ENCODE measurements around the gene CABP7. TPM values are rescaled to one million over a fixed set of nuclear protein-coding genes. Genes with fewer than 3 reads are reported as not detected.

CABP7 gene
- total and polyA plus RNA-seq, 9 donors = 0.04 to 0.23 (median 0.07) TPM; not detected in 6

GRCh38 chr22:29780220-29780619, 60.4 kb downstream of the CABP7 start:
- WGBS, 3 donors = 93 to 97% (median 97%) methylated on average over 5 of the region's 5 CpGs
- Histone ChIP-seq H3K4me3 (no peak overlapping the region), H3K4me1 (ENCODE audit: insufficient read depth) (peaks cover 5% of the 10 kb centered on the region), H3K36me3 (no peaks in the 10 kb centered on the region), H3K9me3 (no peaks in the 10 kb centered on the region), H3K27me3 (no peaks in the 10 kb centered on the region), H3K27ac (no peak overlapping the region)
- intact Hi-C loops (cut with DNase I) = no loop called here
- DNase-seq = no peak
- TF ChIP-seq CTCF (IDR thresholded peaks at IDR 0.05) = no peak
- no peak for TF ChIP-seq EP300 (IDR thresholded peaks at IDR 0.05)
- no peak for TF ChIP-seq POLR2A (IDR thresholded peaks at IDR 0.05)

GRCh38 chr22:29780748-29781676, 61.2 kb downstream of the CABP7 start:
- peak in 3 of 5 donors; percentile 37 to 55 (median 42) for DNase-seq
- Histone ChIP-seq H3K4me3 (no peak overlapping the region), H3K27me3 (no peaks in the 10 kb centered on the region), H3K4me1 (ENCODE audit: insufficient read depth) (peaks cover 5% of the 10 kb centered on the region), H3K27ac (no peak overlapping the region), H3K36me3 (no peaks in the 10 kb centered on the region), H3K9me3 (no peaks in the 10 kb centered on the region)
- TF ChIP-seq POLR2A (IDR thresholded peaks at IDR 0.05) (no peak), CTCF (IDR thresholded peaks at IDR 0.05) (no peak), EP300 (IDR thresholded peaks at IDR 0.05) (no peak)
- 15 to 19% (median 15%) methylated on average over 8 of the region's 8 CpGs for WGBS, 3 donors
- intact Hi-C loops (cut with DNase I) = no loop called here

Small RNA genes lying within 50 kb of the gene (small RNA-seq; reads per million reads assigned to genes)
- gene AC004882.2 = not detected
- gene RF00019 = not detected

Other genes with a start within 250 kb of the CABP7 start
- 10 to 100 TPM in 5 of 7 donors, 1 to 10 TPM in 2; 2.6 to 30.6 (median 12.4) TPM for gene NEFH, start 239.8 kb upstream of the CABP7 start, total RNA-seq
- 10 to 100 TPM in 1 of 2 donors, 1 to 10 TPM in 1; 7.2 to 26.6 TPM for gene NEFH, start 239.8 kb upstream of the CABP7 start, polyA plus RNA-seq
- gene THOC5, start 166.2 kb upstream of the CABP7 start, total RNA-seq = 10 to 100 TPM; 26.2 to 46.1 (median 30.3) TPM
- gene THOC5, start 166.2 kb upstream of the CABP7 start, polyA plus RNA-seq = 10 to 100 TPM; 33.5 to 51.6 TPM
- 10 to 100 TPM; 18.0 to 39.6 (median 33.9) TPM for gene NIPSNAP1, start 138.9 kb upstream of the CABP7 start, total RNA-seq
- gene NIPSNAP1, start 138.9 kb upstream of the CABP7 start, polyA plus RNA-seq = 10 to 100 TPM; 27.3 to 75.9 TPM
- gene NF2, start 116.4 kb upstream of the CABP7 start, total RNA-seq = 10 to 100 TPM; 14.1 to 51.3 (median 34.5) TPM
- gene NF2, start 116.4 kb upstream of the CABP7 start, polyA plus RNA-seq = 10 to 100 TPM in 1 of 2 donors, 1 to 10 TPM in 1; 6.8 to 15.5 TPM
- gene ZMAT5, start 47.0 kb downstream of the CABP7 start, total RNA-seq = 10 to 100 TPM; 16.1 to 27.2 (median 22.3) TPM
- 10 to 100 TPM in 1 of 2 donors, 1 to 10 TPM in 1; 5.7 to 17.7 TPM for gene ZMAT5, start 47.0 kb downstream of the CABP7 start, polyA plus RNA-seq
- 10 to 100 TPM; 24.2 to 61.2 (median 49.1) TPM for gene UQCR10, start 47.4 kb downstream of the CABP7 start, total RNA-seq
- gene UQCR10, start 47.4 kb downstream of the CABP7 start, polyA plus RNA-seq = 10 to 100 TPM; 78.2 to 93.1 TPM
- 10 to 100 TPM; 26.9 to 55.6 (median 36.9) TPM for gene ASCC2, start 118.3 kb downstream of the CABP7 start, total RNA-seq
- gene ASCC2, start 118.3 kb downstream of the CABP7 start, polyA plus RNA-seq = 10 to 100 TPM; 27.0 to 45.6 TPM
- gene MTMR3, start 163.2 kb downstream of the CABP7 start, total RNA-seq = 10 to 100 TPM; 45.4 to 66.2 (median 48.3) TPM
- 10 to 100 TPM; 21.4 to 33.2 TPM for gene MTMR3, start 163.2 kb downstream of the CABP7 start, polyA plus RNA-seq